ENCODE data around the gene MFAP5.

DNA sequence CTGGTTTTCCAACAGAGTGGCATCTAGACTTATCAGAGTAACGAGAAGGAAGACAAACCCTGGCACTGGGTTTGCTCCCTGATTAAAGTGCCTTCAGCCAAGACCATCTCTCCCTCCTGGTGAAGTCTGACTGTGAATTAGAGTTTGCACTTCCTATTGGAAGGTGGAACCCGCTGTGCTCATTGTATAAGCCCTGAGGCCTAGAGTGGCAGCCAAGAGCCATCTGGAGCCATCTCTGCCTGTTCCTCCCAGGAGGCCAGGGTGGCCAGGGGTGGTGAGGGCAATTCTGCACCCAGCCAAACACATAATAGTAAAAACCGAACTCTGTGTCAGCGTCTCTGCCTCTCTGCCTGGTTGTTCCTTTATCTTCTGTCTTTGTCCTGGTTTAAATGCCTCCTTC, 25.0 kb downstream of the MFAP5 start:
- TF ChIP-seq, protein P1, sequence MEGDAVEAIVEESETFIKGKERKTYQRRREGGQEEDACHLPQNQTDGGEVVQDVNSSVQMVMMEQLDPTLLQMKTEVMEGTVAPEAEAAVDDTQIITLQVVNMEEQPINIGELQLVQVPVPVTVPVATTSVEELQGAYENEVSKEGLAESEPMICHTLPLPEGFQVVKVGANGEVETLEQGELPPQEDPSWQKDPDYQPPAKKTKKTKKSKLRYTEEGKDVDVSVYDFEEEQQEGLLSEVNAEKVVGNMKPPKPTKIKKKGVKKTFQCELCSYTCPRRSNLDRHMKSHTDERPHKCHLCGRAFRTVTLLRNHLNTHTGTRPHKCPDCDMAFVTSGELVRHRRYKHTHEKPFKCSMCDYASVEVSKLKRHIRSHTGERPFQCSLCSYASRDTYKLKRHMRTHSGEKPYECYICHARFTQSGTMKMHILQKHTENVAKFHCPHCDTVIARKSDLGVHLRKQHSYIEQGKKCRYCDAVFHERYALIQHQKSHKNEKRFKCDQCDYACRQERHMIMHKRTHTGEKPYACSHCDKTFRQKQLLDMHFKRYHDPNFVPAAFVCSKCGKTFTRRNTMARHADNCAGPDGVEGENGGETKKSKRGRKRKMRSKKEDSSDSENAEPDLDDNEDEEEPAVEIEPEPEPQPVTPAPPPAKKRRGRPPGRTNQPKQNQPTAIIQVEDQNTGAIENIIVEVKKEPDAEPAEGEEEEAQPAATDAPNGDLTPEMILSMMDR (conservative IDR thresholded peaks at IDR 0.05), result no peak
- no peak for TF ChIP-seq ZFX (IDR thresholded peaks at IDR 0.05)

All from C4-2B (cell line).